Activated CD8-positive, alpha-beta memory T cell treated with anti-CD3 and anti-CD28 coated beads for 36 hours (primary cell): ENCODE data around the gene RPL9. TPM values are rescaled to one million over a fixed set of nuclear protein-coding genes. Genes with fewer than 3 reads are reported as not detected.
"Not testable (repeated sequence)": the region's sequence is repeated elsewhere in the genome, so short reads cannot be mapped to it uniquely, and the experiment has no call there.

Source experiments
- CTCF ChIA-PET: fragments of 350-600 bp; sonication (Branson Sonifier 250); formaldehyde crosslinking; loops from one replicate; lab custom pipeline; 2021; ENCODE audit warnings: antibody characterized with exemption; lab: Charles Lee
- POLR2A ChIA-PET: fragments of 350-600 bp; sonication (Branson Sonifier 250); formaldehyde crosslinking; loops from one replicate; lab custom pipeline; 2021; ENCODE audit warnings: antibody characterized with exemption; lab: Charles Lee
- total RNA-seq, 2 experiments: library from RNA; stranded (reverse); gene quantifications; one replicate each; pipeline ENCODE4 v1.2.3, GENCODE V29; 2021

RPL9 gene
- total RNA-seq, 2 experiments from 2014 or later: 1,524 to 1,633 TPM

DNA sequence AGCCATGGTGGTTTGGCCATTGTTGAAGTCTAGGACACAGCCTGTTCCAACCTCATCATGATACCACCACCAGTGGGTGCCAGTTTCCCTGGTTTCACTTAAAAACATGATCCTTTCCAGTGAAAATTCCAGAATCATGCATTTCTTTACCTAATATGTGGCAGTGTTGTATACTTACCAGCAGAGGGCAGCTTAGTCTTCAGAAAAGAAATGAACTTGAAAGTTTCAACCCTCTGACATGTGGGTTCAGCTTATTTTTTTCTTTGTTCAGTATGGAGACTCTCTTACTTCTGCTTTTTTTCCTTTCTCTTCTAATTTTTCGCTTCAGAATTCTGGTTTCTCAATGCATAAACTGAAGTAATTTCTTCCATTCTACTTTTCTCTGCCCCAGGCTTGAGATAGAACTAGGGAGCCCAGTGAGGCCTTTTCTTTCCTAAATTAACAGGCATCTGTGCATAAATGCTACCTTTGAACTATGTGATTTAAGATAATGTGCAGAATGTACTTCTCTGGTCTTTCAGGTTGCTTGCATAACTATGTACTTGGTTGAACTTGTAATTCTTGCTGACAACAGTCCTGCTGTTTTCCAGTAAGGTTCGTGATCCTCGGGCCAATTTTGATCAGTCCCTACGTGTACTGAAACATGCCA lies 10.8 kb upstream of the RPL9 start:
- POLR2A ChIA-PET: interaction anchor here (0.5 to 1.3 kb wide), 4 partner anchors 10 to 142 kb away, joined by 3 to 11 read pairs (median 5); partner anchors contain the start of genes LIAS and RPL9
- CTCF ChIA-PET: interaction anchor here (0.5 to 1.7 kb wide), 12 partner anchors 9 to 478 kb away, joined by 3 to 7 read pairs (median 4); partner anchors contain the start of genes UBE2K and UGDH

DNA sequence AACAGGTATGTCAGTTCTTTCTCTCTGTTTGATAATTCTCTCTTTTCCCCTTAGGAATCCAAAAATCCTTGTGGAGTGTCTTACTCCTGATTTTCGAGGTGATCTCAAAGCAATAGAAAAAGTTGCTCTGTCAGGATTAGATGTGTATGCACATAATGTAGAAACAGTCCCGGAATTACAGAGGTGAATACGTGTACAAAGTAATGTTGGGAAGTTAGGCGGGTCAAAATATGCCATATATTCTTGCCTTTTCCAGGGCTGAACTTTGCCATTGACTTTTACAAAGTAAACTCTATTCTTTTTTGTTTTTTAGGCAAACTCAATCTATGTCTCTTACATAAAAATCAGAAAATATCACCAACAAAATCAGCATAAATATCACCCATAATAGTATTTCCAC lies 8.7 kb upstream of the RPL9 start:
- POLR2A ChIA-PET: no interaction called here
- CTCF ChIA-PET: no interaction called here

DNA sequence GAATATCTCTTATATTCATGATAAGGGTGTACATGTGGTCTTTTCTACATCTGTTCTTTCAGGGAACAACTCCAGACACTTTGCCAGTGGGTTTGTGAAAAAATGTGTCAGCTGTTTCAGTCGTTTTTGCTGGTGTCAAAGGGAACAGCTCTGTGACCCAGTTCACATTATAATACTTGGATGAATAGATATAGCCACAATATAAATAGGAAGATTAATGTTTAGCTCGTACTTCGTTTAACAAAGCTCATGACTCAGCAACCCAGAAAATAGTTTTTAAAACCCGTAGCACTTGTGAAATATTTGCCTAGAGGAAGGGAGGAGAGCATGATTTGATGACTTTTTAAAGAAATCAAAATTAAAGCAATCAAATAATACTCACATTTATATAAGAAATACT lies 8.0 kb upstream of the RPL9 start:
- ChIA-PET POLR2A (no interaction called here), CTCF (interaction anchor here (1.4 to 1.5 kb wide), 3 partner anchors 172 to 564 kb away, joined by 3 to 4 read pairs (median 3); partner anchors contain the start of gene SMIM14)

DNA sequence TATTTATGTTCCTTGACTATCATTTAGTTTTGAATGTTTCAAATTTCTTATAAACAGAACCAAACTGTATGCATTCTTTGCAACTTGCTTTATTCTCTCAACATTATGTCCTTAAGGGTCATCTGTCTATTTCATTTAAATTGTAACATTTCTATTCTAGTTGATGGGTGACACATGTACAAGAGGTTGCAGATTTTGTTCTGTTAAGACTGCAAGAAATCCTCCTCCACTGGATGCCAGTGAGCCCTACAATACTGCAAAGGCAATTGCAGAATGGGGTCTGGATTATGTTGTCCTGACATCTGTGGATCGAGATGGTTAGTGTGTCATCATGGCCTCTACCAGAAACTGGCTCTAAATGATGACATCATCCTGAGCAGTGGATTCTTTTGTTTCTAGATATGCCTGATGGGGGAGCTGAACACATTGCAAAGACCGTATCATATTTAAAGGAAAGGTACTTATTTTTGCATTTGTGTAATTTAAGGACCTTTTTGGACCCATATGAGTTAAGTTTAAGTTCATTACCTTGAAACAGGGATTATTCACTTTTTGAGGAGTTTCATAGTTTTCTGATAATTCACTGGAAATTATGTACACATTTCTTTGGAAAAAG lies 6.3 kb upstream of the RPL9 start:
- ChIA-PET POLR2A (no interaction called here), CTCF (interaction anchor here (1.5 kb wide), 1 partner anchor 562 kb away, joined by 3 read pairs; no protein-coding TSS in a partner anchor)

DNA sequence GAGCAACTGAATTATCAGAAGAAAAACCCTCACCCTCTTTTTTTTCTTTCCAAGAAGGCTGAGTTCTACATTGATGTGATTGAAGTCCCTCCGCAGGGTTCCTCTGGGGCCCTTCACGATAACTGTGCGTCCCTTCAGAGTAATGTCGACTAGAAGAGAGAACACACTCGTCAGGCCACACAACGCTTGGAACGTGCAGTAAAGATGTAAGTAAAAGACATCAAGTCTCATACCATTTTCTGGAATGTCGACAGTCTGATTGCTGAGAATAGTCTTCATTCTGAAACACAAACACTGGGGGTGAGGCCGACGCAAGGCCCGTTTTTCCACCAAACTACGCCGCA lies 589 bp downstream of the RPL9 start:
- CTCF ChIA-PET: not testable (repeated sequence)
- POLR2A ChIA-PET: interaction anchor here (1.5 to 2.2 kb wide), 5 partner anchors 11 to 240 kb away, joined by 6 to 10 read pairs (median 8); partner anchors contain the start of genes UBE2K and UGDH

DNA sequence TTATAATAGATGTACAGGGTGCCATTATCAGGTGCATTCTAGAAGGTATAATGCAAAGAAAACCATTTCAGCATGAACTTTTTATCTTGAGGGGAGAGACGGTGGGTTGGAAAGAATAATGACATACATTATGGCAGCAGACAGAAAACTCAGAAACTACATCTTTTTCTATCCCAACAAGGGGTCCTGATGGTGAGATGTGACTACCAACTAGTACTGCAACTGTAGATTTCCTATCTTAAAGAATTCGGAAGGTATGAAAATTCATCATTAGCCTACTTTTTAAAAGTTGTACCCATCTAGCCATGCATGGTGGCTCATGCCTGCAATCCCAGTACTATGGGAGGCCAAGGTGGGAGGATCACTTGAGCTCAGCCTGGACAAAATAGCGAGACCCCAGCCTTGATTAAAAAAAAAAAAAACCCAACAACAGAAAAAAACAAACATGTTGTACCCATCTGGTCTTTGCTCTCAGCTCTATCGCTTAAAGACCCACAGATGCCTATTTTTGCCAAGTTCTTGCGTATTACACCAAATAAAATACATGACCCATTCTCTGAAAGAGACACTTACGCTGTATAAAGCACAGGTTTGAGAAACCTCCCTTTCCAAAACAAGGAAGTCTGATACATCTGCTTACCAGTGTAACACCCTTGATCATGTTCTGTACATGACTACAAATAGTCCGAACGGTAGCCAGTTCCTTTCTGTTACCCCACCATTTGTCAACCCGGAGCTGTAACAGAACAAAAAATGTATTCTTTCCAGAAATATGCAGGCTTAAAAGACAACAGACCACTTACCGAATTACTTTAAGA lies 1.6 kb downstream of the RPL9 start:
- CTCF ChIA-PET: no interaction called here
- POLR2A ChIA-PET: interaction anchor here (0.5 to 1.8 kb wide), 2 partner anchors 9 to 426 kb away, joined by 3 to 14 read pairs; no protein-coding TSS in a partner anchor

DNA sequence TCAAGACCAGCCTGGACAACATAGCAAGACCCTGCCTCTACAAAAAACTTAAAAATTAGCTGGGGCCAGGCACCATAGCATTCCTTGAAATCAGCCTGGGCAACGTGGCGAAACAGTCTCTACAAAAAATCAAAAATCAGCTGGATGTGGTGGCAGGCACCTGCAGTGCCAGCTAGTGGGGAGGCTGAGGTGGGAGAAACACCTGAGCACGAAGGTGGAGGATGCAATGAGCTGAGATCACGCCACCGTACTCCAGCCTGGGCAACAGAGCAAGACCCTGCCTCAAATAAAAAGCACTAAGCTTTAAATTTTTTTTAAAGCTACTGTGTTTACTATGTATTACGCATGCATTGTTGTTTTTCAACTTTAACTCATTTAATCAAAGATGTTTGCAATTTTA lies 3.2 kb downstream of the RPL9 start:
- POLR2A ChIA-PET: interaction anchor here (0.6 kb wide), 1 partner anchor 120 kb away, joined by 3 read pairs; no protein-coding TSS in a partner anchor
- CTCF ChIA-PET: no interaction called here

DNA sequence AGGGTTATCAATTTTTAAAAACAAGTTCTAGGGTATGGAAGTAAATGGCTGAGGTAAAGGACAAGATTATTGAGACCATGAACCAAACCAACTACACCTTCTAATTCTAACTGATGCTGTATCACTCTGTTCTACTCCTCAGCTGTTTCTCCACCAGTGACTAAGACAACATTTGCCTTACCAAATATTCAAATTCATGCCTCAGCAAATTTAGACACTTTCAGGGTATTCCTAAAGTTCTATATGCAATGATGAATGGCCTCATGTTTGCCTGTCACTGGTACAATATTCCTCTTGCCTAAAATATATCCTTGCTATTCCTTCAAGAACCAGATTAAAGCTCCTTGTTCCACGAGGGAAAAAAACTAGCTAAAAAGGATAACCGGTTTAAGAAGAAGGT lies 5.0 kb downstream of the RPL9 start:
- POLR2A ChIA-PET: no interaction called here
- CTCF ChIA-PET: interaction anchor here (0.7 kb wide), 1 partner anchor 24 kb away, joined by 3 read pairs; no protein-coding TSS in a partner anchor

DNA sequence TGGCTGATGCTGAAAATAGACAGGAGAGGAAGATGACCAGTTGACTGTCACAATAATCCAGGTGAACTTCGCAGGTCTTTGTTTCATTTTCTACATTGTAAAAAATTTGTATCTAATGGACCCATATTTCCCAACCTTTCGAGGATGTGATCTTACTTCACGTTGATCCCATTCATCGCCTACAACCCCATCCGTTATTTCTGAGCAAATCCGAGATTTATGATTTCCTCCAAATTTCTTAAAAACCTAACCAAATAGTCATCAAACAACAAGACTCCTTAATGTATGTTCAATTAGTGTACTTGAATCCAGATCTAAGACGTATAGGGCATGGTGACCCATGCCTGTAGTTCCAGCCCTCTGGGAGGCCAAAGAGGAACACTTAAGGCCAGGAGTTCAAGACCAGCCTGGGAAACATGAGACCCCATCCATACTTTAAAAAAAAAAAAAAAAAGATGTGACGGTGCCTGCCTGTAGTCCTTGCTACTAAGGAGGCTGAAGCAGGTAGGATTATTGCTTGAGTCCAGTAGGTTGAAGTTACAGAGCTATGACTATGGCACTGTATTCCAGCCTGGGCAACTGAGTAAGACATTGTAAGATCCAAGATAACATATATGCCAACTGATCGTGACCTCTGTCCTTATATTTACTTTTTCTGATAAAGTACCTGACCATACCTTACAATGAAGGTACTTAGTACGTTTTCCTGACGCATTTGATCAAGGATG lies 5.7 kb downstream of the RPL9 start:
- ChIA-PET CTCF (interaction anchor here (0.7 kb wide), 1 partner anchor 23 kb away, joined by 3 read pairs; no protein-coding TSS in a partner anchor), POLR2A (interaction anchor here (0.5 kb wide), 1 partner anchor 249 kb away, joined by 6 read pairs; no protein-coding TSS in a partner anchor)

DNA sequence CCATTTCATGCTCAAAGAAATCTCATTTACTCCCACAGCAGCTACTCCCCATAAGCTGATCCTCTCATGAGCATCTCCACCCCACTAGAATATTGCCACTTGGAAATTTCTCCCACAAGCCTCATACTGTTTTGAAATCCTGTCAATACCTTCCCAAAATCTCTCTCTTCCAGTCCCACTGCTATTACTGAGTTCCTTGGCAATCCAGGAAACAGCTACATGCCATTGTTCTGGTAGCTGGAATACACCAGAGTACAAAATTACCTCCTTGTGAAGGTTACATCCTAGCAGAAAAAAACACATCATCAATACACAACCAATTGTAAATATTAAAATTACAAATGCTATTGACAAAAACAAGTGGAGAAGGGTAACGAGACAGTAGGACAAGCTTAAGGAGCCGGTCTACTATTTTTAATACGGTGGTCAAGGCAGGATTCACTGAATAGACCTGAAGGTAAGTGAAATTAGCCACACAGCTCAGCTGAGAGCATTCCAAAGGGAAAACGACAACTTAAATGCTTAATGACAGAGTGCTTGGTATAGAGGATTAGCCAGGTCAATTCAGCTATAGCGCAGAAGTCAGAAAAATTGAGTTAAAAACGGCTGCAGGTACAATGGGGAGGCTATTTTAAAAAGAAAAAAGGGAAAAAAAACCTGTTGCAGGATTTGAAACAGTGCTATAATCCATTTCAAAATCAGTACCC lies 6.4 kb downstream of the RPL9 start:
- POLR2A ChIA-PET: interaction anchor here (0.5 to 0.9 kb wide), 2 partner anchors 14 to 250 kb away, joined by 3 to 6 read pairs; no protein-coding TSS in a partner anchor
- CTCF ChIA-PET: no interaction called here

DNA sequence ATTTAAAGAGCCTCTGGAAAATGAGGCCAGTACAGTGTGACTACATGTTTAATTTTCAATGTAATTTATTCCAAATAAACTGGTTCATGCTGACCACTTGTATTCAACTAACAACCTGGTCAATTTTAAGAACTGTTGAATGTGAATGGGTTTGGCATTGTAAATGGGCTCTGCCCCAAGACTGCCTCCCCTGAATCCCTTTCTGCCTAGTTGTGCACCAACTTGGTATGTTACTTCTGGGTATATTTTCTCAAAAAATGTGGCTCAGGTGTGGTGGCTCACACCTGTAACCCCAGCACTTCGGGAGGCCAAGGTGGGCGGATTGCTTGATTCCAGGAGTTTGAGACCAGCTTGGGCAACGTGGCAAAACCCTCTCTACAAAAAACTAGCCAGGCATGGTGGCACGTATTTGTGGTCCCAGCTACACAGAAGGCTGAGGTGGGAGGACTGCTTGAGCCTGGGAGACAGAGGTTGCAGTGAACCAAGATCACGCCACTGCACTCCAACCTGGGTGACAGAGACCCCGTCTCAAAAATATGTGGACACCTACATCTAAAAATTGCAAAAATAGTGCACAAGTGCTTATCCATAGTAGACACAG lies 7.2 kb downstream of the RPL9 start:
- CTCF ChIA-PET: interaction anchor here (0.7 kb wide), 1 partner anchor 689 kb away, joined by 3 read pairs; no protein-coding TSS in a partner anchor
- POLR2A ChIA-PET: interaction anchor here (0.6 to 0.9 kb wide), 5 partner anchors 13 to 391 kb away, joined by 3 to 7 read pairs (median 4); no protein-coding TSS in a partner anchor

DNA sequence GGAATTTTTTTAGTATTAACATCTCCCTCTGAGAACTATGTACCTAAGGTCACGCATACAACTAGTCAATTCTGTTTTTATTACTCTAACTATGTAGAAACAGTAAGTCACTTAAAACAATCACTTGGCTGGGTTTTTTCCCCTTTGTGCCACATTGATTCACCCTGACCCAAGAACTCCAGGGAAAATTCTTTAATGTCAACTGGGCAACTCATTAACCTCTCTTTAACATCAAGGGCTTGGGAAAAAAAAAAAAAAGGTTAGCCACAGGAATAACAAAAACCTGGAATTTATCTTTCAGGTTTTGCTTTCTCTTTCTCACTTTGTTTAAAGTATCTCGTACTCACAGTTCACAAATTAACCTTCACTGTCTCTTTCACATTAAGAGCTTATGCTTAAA lies 8.1 kb downstream of the RPL9 start:
- POLR2A ChIA-PET: interaction anchor here (0.6 to 0.7 kb wide), 4 partner anchors 130 to 958 kb away, joined by 3 to 7 read pairs (median 4); no protein-coding TSS in a partner anchor

DNA sequence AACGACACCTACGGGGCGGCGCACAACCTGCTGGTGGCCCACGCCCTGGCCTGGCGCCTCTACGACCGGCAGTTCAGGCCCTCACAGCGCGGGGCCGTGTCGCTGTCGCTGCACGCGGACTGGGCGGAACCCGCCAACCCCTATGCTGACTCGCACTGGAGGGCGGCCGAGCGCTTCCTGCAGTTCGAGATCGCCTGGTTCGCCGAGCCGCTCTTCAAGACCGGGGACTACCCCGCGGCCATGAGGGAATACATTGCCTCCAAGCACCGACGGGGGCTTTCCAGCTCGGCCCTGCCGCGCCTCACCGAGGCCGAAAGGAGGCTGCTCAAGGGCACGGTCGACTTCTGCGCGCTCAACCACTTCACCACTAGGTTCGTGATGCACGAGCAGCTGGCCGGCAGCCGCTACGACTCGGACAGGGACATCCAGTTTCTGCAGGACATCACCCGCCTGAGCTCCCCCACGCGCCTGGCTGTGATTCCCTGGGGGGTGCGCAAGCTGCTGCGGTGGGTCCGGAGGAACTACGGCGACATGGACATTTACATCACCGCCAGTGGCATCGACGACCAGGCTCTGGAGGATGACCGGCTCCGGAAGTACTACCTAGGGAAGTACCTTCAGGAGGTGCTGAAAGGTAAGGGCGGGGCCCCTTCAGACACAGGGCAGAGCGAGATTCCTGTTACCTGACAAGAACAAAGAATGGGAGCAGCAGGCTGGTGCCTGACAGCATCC lies 11.7 kb downstream of the RPL9 start:
- POLR2A ChIA-PET: interaction anchor here (3.0 kb wide), 1 partner anchor 12 kb away, joined by 10 read pairs; the partner anchor contains the start of genes LIAS and RPL9
- CTCF ChIA-PET: interaction anchor here (1.3 kb wide), 1 partner anchor 12 kb away, joined by 3 read pairs; the partner anchor contains the start of genes LIAS and RPL9

More for the DNA sequence above, 8.1 kb downstream of the RPL9 start:
- CTCF ChIA-PET: interaction anchor here (0.7 kb wide), 1 partner anchor 688 kb away, joined by 3 read pairs; no protein-coding TSS in a partner anchor

DNA sequence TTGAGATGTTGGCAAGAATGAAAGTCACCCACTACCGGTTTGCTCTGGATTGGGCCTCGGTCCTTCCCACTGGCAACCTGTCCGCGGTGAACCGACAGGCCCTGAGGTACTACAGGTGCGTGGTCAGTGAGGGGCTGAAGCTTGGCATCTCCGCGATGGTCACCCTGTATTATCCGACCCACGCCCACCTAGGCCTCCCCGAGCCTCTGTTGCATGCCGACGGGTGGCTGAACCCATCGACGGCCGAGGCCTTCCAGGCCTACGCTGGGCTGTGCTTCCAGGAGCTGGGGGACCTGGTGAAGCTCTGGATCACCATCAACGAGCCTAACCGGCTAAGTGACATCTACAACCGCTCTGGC lies 12.3 kb downstream of the RPL9 start:
- CTCF ChIA-PET: no interaction called here
- POLR2A ChIA-PET: interaction anchor here (3.0 kb wide), 1 partner anchor 12 kb away, joined by 10 read pairs; the partner anchor contains the start of genes LIAS and RPL9

DNA sequence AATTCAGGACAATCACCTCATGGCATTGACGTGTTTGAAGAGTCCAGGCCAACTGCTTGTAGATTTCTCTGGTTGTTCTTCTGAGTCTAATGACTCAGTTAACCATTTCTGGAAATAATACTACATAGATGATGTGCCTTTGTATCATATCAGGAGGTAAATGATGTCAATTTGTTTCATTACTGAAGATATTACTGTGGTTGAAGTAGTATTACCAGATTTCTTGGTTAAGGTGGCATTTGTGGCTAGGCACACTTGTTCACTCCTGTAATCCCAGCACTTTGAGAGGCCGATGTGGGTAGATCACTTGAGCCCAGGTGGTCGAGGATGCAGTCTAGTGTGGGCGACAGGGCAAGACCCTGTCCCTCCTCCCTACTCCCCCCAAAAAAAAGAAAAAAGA lies 15.7 kb downstream of the RPL9 start:
- ChIA-PET CTCF (interaction anchor here (0.6 to 0.7 kb wide), 2 partner anchors 23 to 129 kb away, joined by 3 to 4 read pairs; no protein-coding TSS in a partner anchor), POLR2A (no interaction called here)

DNA sequence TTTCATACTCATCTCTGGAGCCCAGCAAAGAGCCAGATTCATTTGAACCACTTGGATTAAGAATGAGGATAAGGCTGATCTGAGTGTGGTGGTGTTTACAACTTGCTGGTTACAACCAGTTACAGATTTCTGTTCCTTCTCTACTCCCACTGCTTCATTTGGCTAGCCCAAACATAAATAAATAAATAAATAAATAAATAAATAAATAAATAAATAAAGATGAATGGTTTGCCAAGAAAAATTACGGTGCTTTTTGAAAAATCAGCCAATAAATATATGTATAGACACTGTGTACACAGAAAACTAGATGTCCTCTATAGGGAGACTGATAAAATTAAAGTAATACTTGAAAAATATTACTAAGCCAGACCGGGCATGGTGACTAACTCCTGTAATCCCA lies 17.1 kb downstream of the RPL9 start:
- ChIA-PET CTCF (no interaction called here), POLR2A (no interaction called here)
